ENCODE results near the gene DNAJB2.

The DNAJB2 gene

GRCh38 chr2:219279151-219279915, at the start of gene DNAJB2:
Gene DNAJB2, plus strand, starts transcription at chr2:219279366. Its CDS starts 468 bp downstream, at chr2:219279834.
- H3K4me1 ChIP-seq: peaks cover 49 to 67% (median 65%) of the 10 kb centered on the region in 10 experiments
- peaks cover 0 to 38% (median 0%) of the 10 kb centered on the region in 11 experiments; a peak in 6 of 22 replicates for H3K36me3 ChIP-seq
- H3K4me3 ChIP-seq: peak within 1 kb of the TSS; percentile 57 to 76 (median 65)
- H4K20me1 ChIP-seq: peaks cover 9 to 39% (median 17%) of the 10 kb centered on the region in 11 experiments; a peak in 16 of 22 replicates
- H3K9me3 ChIP-seq (replicated peaks in 1 of 11): no peaks in the 10 kb centered on the region
- H3K4me2 ChIP-seq: peak within 1 kb of the TSS; percentile 86 to 98 (median 94)
- no peaks in the 10 kb centered on the region for H3K27me3 ChIP-seq
- peak within 1 kb of the TSS; percentile 72 to 97 (median 84) for H3K27ac ChIP-seq
- TF ChIP-seq Cebpa-rat (IDR thresholded peaks at IDR 0.05): no peak
- peak within 1 kb of the TSS; percentile 71 to 96 (median 82) for H3K9ac ChIP-seq

- no peak for TF ChIP-seq Cebpa-rat (IDR thresholded peaks at IDR 0.05)
- peak overlapping the region; percentile 59 to 94 (median 88); a peak in 21 of 22 replicates for H3K27ac ChIP-seq
- H3K9me3 ChIP-seq (replicated peaks in 1 of 11): no peaks in the 10 kb centered on the region
- no peaks in the 10 kb centered on the region for H3K27me3 ChIP-seq
- peak overlapping the region; percentile 84 to 98 (median 92) for H3K4me2 ChIP-seq
- H4K20me1 ChIP-seq: peaks cover 14 to 42% (median 27%) of the 10 kb centered on the region in 11 experiments; a peak in 15 of 22 replicates
- peaks cover 47 to 59% (median 52%) of the 10 kb centered on the region in 10 experiments for H3K4me1 ChIP-seq
- H3K36me3 ChIP-seq: peaks cover 37 to 65% (median 48%) of the 10 kb centered on the region in 11 experiments
- H3K9ac ChIP-seq: peak overlapping the region; percentile 89 to 96 (median 93)
- H3K4me3 ChIP-seq: peak overlapping the region; percentile 78 to 96 (median 84)
Observed at GRCh38 chr2:219230059-219230540, 49.1 kb upstream of the DNAJB2 start.

- no peak overlapping the region for H3K4me2 ChIP-seq
- H3K36me3 ChIP-seq: peaks cover 63 to 81% (median 73%) of the 10 kb centered on the region in 11 experiments
- H3K4me3 ChIP-seq: no peak overlapping the region
- no peak for TF ChIP-seq Cebpa-rat (IDR thresholded peaks at IDR 0.05)
- H3K27ac ChIP-seq: no peak overlapping the region
- no peaks in the 10 kb centered on the region for H3K27me3 ChIP-seq
- H3K9ac ChIP-seq: no peak overlapping the region; a peak in 1 of 22 replicates
- no peaks in the 10 kb centered on the region for H3K9me3 ChIP-seq (replicated peaks in 1 of 11)
- peaks cover 10 to 22% (median 17%) of the 10 kb centered on the region in 10 experiments for H3K4me1 ChIP-seq
- H4K20me1 ChIP-seq: peaks cover 0 to 13% (median 0%) of the 10 kb centered on the region in 11 experiments; a peak in 1 of 22 replicates
Observed at GRCh38 chr2:219234331-219234730, 44.8 kb upstream of the DNAJB2 start.

GRCh38 chr2:219243291-219243761, 35.8 kb upstream of the DNAJB2 start:
- Histone ChIP-seq H3K9ac (no peak overlapping the region), H3K27me3 (no peaks in the 10 kb centered on the region), H3K4me1 (peaks cover 35 to 39% (median 38%) of the 10 kb centered on the region in 10 experiments), H3K9me3 (replicated peaks in 1 of 11) (no peaks in the 10 kb centered on the region), H3K4me3 (no peak overlapping the region), H4K20me1 (peaks cover 0 to 4% (median 0%) of the 10 kb centered on the region in 11 experiments; a peak in 1 of 22 replicates), H3K27ac (no peak overlapping the region), H3K4me2 (no peak overlapping the region), H3K36me3 (peaks cover 0 to 30% (median 13%) of the 10 kb centered on the region in 11 experiments; a peak in 17 of 22 replicates)
- no peak for TF ChIP-seq Cebpa-rat (IDR thresholded peaks at IDR 0.05)

- Histone ChIP-seq H3K9me3 (replicated peaks in 1 of 11) (no peaks in the 10 kb centered on the region), H3K27me3 (no peaks in the 10 kb centered on the region), H3K4me2 (peak overlapping the region; percentile 91 to 100 (median 99)), H3K27ac (peak overlapping the region; percentile 83 to 95 (median 91); a peak in 21 of 22 replicates), H4K20me1 (peaks cover 0 to 12% (median 0%) of the 10 kb centered on the region in 11 experiments; a peak in 2 of 22 replicates), H3K4me1 (peaks cover 50 to 54% (median 52%) of the 10 kb centered on the region in 10 experiments), H3K4me3 (peak overlapping the region; percentile 73 to 93 (median 83)), H3K36me3 (peaks cover 0 to 24% (median 3%) of the 10 kb centered on the region in 11 experiments; a peak in 7 of 22 replicates), H3K9ac (peak overlapping the region; percentile 86 to 94 (median 90))
- TF ChIP-seq Cebpa-rat (IDR thresholded peaks at IDR 0.05): no peak
Observed at GRCh38 chr2:219244789-219245147, 34.4 kb upstream of the DNAJB2 start.

GRCh38 chr2:219245148-219245898, 33.8 kb upstream of the DNAJB2 start, which contains the start of the genes GLB1L and STK16:
Gene GLB1L, minus strand, starts transcription at chr2:219245444. Its CDS starts 1,871 bp downstream, at chr2:219243573.
Gene STK16, plus strand, starts transcription at chr2:219245479. Its CDS starts 521 bp downstream, at chr2:219246000.
- H3K27me3 ChIP-seq: no peaks in the 10 kb centered on the region
- H3K4me3 ChIP-seq: peak within 1 kb of the TSS; percentile 73 to 93 (median 83)
- TF ChIP-seq Cebpa-rat (IDR thresholded peaks at IDR 0.05): no peak
- peak within 1 kb of the TSS; percentile 91 to 100 (median 99) for H3K4me2 ChIP-seq
- H4K20me1 ChIP-seq: peaks cover 0 to 15% (median 0%) of the 10 kb centered on the region in 11 experiments; a peak in 2 of 22 replicates
- peaks cover 55 to 59% (median 58%) of the 10 kb centered on the region in 10 experiments for H3K4me1 ChIP-seq
- H3K36me3 ChIP-seq: peaks cover 0 to 25% (median 3%) of the 10 kb centered on the region in 11 experiments; a peak in 9 of 22 replicates
- no peaks in the 10 kb centered on the region for H3K9me3 ChIP-seq (replicated peaks in 1 of 11)
- H3K9ac ChIP-seq: peak within 1 kb of the TSS; percentile 86 to 94 (median 90)
- H3K27ac ChIP-seq: peak within 1 kb of the TSS; percentile 83 to 95 (median 91)

DNA sequence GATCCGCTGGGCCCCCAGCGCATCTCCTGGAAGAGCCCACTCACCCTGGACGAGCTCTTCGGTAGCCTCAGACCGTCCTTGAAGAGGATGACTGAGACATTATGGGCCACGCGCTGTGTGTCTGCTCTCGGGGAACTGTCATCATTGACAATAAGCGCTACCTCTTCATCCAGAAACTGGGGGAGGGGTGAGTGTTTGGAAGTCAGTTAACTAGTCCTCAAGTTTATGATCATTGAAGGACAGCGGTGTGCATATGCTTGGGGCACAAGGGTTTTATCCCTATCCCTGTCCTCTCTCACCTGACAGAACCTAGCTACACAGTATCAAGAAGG, 33.3 kb upstream of the DNAJB2 start:
- H3K4me2 ChIP-seq: peak overlapping the region; percentile 91 to 100 (median 99)
- H4K20me1 ChIP-seq: peaks cover 0 to 15% (median 0%) of the 10 kb centered on the region in 11 experiments; a peak in 2 of 22 replicates
- no peaks in the 10 kb centered on the region for H3K27me3 ChIP-seq
- peaks cover 0 to 30% (median 7%) of the 10 kb centered on the region in 11 experiments; a peak in 9 of 22 replicates for H3K36me3 ChIP-seq
- no peak for TF ChIP-seq Cebpa-rat (IDR thresholded peaks at IDR 0.05)
- H3K4me3 ChIP-seq: peak overlapping the region; percentile 73 to 93 (median 83)
- peak overlapping the region; percentile 83 to 95 (median 91) for H3K27ac ChIP-seq
- peaks cover 61 to 64% (median 63%) of the 10 kb centered on the region in 10 experiments for H3K4me1 ChIP-seq
- no peaks in the 10 kb centered on the region for H3K9me3 ChIP-seq (replicated peaks in 1 of 11)
- peak overlapping the region; percentile 86 to 94 (median 90) for H3K9ac ChIP-seq

DNA sequence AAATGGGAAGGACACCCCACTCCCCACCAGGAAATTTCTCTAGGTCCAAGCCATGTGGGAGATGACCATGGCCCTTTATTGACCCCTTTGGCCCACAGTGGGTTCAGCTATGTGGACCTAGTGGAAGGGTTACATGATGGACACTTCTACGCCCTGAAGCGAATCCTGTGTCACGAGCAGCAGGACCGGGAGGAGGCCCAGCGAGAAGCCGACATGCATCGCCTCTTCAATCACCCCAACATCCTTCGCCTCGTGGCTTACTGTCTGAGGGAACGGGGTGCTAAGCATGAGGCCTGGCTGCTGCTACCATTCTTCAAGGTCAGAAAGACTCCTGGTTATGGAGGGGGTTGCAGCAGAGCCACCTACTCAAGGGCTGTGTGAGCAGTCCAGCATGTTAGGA, 32.6 kb upstream of the DNAJB2 start:
- Histone ChIP-seq H3K27me3 (no peaks in the 10 kb centered on the region; a peak in 1 of 22 replicates), H4K20me1 (peaks cover 0 to 19% (median 0%) of the 10 kb centered on the region in 11 experiments; a peak in 2 of 22 replicates), H3K4me1 (peaks cover 68 to 71% (median 70%) of the 10 kb centered on the region in 10 experiments), H3K4me3 (peak overlapping the region in 9 of 10 experiments; percentile 7 to 93 (median 84); a peak in 9 of 20 replicates), H3K27ac (peak overlapping the region in 5 of 11 experiments; percentile 15 to 95 (median 93); a peak in 7 of 22 replicates), H3K9me3 (replicated peaks in 1 of 11) (no peaks in the 10 kb centered on the region), H3K9ac (peak overlapping the region in 3 of 11 experiments; percentile 3 to 86 (median 21); a peak in 3 of 22 replicates), H3K4me2 (peak overlapping the region; percentile 91 to 100 (median 99)), H3K36me3 (peaks cover 0 to 36% (median 14%) of the 10 kb centered on the region in 11 experiments; a peak in 9 of 22 replicates)
- no peak for TF ChIP-seq Cebpa-rat (IDR thresholded peaks at IDR 0.05)

Measured in BLaER1 treated with 17β-estradiol and CSF1 and Interleukin-3, amounts not matched to agents 10 nM and 100 nM (cell line).